GM18502 (cell line): ENCODE data around the gene ESR1.
"Not testable (repeated sequence)": the region's sequence is repeated elsewhere in the genome, so short reads cannot be mapped to it uniquely, and the experiment has no call there.

Experiments used
- ATAC-seq: cut with Tn5 transposase; IDR thresholded peaks from one replicate; pipeline ENCODE4 v1.9.1; 2021; ENCODE audit warnings: mild to moderate bottlenecking; ENCODE audit not compliant: unreplicated experiment, poor library complexity

ESR1 gene

GRCh38 chr6:152118678-152119077 is 311.2 kb downstream of the ESR1 start:
- ATAC-seq = no peak

DNA sequence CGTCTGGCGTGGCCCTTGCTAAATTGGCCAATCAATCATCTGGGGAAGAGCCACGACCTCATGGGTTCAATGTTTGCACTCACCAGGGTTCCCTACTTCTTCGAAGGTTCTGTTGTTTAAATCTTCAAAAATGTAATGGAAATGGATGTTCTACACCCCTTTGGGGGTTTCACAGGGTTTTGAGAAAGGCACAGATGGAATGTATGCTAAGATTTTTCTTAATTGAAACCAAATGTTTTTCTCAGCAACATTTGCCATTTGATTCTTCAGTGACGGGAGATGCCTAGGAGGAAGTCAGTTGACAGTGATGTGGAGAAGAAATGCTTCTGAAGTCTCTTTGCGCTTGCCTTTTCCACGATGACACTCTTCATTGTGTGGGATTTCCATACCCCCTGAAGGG is 312.3 kb downstream of the ESR1 start:
- no peak for ATAC-seq

DNA sequence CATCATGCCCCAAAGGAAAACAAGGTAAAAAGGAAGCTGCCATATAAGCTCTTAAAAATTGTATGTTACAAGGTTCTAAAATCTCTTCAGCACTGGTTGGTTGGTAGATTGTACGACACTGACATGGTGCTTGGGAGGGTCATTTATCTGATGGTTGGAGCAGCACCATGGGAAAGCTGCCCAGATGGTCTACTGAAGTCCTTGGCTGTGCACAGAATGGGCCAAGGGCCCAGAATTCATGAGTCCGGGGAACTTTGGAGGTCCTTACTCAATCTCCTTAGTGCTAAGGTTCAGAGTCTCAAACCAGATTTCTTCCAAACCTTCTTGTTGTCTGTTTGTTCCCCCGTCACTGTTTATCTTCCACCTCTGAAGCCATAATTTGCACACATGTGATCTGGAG is 314.4 kb downstream of the ESR1 start:
- ATAC-seq = no peak

- no peak for ATAC-seq
These were observed 315.0 kb downstream of the ESR1 start for GRCh38 chr6:152122434-152122833.

DNA sequence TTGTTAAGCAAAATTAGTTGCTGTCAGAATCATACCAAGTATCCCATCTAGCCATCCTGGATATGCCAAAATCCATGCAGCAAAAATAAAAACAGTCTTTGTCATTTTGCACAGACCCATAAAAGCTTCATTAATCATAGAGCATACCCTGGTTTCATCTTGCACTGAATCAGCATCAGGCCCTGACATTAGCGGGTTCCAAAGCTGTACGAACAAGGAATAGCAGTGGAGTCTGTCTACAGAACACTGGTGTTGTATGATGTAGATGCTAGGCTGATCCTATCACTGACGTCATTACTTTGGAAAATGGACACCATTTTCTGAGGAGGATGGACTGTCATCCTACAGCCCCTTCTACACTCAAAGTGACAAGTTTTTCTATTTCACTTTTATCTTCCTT is 315.6 kb downstream of the ESR1 start:
- no peak for ATAC-seq

DNA sequence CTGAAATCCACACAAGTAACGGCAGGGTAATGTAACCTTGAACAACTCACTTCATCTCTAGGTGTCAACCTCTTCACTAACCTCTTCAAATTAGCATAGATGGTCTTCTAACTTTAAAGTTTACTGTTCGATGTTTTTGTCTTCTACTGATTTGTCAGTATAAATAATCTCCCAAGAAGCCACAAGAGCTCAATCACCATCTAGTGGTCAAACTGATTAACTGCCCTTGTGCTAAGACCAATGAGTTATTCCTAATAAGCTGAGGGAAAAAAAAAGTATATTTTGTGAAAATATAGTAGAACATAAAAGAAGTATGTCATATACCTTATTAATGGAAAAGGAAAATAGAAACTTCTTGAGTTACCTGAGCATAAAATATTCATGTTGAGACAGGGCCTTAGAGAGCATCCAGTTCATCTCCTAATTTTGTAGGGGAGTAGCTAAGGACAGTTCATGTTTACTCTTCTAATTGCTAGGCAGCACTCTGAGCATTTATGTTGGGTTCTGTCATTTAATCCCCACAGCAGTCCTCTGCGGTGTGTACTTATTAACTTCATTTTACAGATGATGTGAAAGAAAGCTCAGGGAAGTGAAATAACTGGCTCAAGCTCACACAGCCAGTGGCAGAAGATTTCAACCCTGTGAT is 317.1 kb downstream of the ESR1 start:
- peak; percentile 82 for ATAC-seq

DNA sequence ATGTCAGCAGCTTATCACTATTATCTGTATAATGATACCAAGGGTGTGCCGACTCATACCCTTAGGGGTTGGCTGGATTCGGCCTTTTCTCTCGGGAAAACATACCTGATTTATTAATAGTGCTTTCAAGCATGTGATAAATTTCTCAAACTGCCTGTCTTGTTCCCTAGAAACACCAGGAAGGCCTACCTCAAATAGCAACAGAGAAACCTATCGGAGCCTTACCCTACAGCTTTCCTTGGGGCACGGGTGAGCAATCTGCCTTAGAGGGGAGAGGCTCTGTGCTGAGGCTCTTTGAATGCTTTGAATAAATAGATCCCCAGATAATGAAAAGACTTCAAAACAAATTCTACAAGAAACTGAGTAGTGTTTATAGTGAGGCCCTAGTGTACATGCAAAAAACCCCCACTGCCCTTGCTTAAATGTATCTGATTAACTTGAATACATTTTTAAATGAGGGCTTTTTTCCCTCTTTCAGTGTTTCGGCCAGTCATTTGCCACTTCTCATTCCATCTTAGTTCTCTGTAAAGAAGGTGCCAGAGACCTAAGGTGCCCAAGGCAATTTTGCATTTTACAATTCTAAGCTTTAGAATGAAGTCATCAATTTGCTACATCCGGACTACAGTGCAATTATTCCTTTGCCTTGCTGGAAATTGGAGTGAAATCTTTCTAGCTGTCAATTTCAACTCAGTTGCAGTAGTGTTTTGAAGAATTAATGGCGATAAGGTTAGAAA is 320.1 kb downstream of the ESR1 start:
- ATAC-seq = no peak

GRCh38 chr6:152129691-152130151 is 322.2 kb downstream of the ESR1 start:
- ATAC-seq = no peak

GRCh38 chr6:152130441-152130840 is 323.0 kb downstream of the ESR1 start:
- ATAC-seq = no peak

DNA sequence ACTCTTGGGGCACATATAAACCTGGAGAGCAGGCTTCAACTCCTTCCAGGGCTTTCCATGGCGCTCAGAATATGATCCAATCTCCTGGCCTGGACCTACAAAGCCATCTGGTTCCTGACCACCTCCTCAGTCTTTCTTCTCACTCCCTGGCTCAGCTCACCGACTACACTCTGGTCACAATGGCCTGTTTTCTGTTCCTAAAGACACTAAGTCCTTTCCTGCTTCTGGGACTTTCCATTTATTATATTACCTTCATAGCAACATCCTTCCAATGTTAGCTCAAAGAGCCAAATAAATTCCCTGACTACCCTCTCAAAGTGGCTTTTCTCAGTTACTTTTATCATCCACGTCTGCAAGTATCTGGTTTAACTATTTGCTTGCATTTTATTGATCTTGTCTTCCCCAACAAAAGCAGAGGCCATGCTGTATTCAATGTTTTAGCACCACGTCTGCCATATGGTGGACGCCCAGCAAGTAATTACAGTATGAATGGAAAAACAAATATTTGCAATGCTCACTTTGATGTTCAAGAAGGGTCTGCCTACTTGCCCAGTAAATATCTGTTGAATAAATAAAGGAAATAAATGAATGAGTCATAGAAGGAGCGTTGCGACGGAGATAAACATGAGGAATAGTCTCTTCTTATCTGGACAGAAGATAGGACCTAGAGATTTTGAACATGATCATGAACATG is 328.4 kb downstream of the ESR1 start:
- ATAC-seq = no peak

DNA sequence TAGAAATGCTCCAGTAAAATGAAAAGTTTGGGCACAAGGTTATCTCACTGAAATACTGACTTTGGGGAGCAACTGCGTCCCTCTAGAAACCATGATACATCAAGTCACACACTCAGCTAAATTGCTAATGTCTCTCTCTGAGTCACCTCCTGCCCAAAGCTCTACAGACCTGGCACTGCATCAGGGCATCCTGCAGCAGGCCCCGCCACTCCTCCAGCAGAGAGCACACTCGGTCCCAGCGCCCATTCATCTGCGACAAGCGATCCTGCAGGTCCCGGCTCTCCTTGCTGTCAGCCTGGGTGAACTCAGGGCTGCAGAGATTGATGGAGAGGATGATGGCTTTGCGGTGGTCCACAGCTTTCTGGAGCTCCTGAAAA is 329.0 kb downstream of the ESR1 start:
- ATAC-seq = no peak

DNA sequence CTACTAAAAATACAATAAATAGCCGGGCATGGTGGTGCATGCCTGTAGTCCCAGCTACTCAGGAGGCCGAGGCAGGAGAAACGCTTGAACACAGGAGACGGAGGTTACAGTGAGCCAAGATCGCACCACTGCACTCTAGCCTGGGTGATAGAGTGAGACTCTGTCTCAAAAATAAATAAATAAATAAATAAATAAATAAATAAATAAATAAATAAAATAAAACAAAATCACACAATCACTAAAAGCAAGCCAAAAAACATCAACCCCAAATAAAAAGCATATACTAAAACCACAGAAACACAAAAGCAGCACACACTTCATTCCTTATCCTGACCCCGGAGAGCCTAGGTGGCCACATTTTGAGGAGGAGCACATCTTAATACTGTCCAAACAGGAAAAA is 330.9 kb downstream of the ESR1 start:
- not testable (repeated sequence) for ATAC-seq

GRCh38 chr6:152142105-152142504 is 334.6 kb downstream of the ESR1 start:
- no peak for ATAC-seq

GRCh38 chr6:152143359-152143758 is 335.9 kb downstream of the ESR1 start:
- ATAC-seq = no peak

GRCh38 chr6:152146385-152146784 is 338.9 kb downstream of the ESR1 start:
- no peak for ATAC-seq

DNA sequence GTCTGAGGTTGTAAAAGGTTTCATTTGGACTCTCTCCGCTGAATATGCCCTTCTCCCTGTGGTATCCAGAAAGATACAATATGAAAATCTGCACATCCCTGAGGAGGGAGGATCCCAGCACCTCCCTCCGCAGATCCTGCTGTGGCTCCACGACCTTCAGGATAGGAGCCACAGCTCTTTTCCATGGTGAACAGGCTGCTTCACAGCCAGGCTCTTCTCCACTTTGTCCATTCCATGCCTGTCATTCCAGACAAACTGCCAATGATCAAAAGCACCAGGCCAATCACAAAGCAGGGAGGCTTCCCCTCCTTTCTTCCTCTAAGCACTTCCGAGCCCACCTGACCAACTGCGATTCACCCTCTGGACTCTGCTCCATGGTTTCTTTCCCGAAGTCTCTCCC is 339.8 kb downstream of the ESR1 start:
- no peak for ATAC-seq

GRCh38 chr6:152148412-152148811 is 340.9 kb downstream of the ESR1 start:
- no peak for ATAC-seq

DNA sequence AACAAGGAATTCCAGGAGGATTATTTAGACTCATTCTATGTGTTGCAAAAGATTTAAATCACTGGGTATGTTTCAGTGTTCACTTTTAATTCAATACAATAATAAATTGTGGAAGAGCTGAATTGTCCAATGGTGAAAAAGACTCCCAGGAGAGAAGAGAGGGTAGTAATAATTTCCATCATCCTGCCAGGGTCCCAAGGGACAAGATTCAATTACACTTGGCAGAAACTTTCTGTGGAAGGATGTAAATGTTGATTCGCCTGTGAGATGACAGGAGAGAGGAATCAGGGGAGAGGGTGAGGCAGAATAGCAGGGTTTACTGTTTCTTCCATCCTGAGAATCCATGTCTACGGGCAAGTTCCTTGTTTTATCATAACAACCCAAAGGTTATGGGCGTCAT is 342.7 kb downstream of the ESR1 start:
- no peak for ATAC-seq

- ATAC-seq = no peak
These were observed 344.4 kb downstream of the ESR1 start for GRCh38 chr6:152151920-152152319.

DNA sequence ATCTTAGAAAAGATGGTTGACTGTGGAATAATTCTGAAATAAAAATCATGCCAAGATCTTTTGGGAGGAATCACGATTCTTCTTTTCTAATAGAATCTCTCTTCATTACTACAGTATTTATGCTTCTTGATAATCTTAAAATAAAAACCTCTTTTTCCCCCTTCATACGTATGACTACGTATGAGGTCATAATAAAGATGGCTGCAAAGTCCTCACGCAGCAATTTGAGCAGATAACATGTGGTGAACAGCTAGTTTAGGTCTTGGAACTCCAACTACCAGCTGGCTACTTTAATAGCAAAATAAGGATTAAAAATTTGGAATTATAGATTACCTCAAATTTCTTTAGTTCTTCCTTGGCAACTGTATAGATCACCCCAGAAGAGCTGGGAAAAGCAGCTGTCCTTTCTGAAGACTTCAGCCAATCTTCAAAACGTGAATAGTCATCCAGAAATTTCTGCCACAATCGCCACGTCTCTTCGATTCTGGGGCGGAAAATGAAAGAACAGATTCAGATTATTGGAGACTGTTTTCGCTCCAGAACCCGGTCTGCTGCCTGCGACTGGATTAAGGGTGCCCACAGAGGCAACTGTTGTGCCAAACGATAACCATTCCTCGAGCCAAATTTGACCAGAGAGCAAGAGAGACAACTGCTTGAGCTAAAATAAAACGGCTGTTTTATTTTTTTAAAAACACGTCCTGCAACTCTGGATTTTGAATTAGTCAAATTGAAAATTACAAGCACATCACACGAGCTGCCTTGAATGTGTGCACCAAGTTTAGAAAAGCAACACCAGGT is 347.3 kb downstream of the ESR1 start:
- ATAC-seq = no peak

DNA sequence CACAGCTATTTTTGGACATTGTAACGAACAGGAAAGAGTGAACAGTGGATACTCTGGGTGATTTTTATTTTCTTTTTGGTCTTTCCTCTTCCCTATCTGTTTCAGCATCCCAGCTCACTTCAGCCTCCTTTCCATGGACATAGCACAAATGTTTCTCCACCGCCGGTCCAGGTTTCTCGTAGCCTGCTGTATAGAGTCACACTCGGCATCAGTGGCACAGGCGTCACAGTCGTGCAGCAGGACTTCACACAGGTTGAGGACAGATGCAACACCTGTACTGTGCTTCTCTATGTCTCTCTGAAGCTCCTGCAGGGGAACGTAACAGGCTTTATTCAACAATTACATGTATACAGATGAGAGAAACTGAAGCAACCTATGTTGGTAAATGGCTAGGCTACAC is 348.3 kb downstream of the ESR1 start:
- ATAC-seq = no peak
